Measurements from ENCODE around the gene TSPAN9. TPM values are rescaled to one million over a fixed set of nuclear protein-coding genes. Genes with fewer than 3 reads are reported as not detected.

TSPAN9 gene
- total and polyA plus RNA-seq, 2 of the 4 experiments (the other 2 are of a cell fraction): 17.7 to 39.1 TPM

GRCh38 chr12:3144495-3144894, 67.3 kb downstream of the TSPAN9 start:
- no peak overlapping the region for H2BK15ac ChIP-seq (ENCODE audit: low read depth, low read length)
- no peak overlapping the region for H4K5ac ChIP-seq (ENCODE audit: low read depth, low read length)
- no CpG with 5 or more reads among the region's 7 CpGs for WGBS, 2 experiments (ENCODE audit: extremely low coverage in 2 of 2, insufficient read length in 1 of 2)
- H2AK5ac ChIP-seq (ENCODE audit: low read depth, low read length): no peak overlapping the region
- H3K56ac ChIP-seq (ENCODE audit: extremely low read depth, insufficient read depth, low read length): no peak overlapping the region
- intact Hi-C loops (cut with micrococcal nuclease) (no loop called here), in situ Hi-C loops (cut with MboI; ENCODE audit: low sequenced_read_pairs) (no loop called here), dilution Hi-C loops (cut with HindIII; ENCODE audit: low sequenced_read_pairs, unreplicated experiment) (no loop called here)
- no peak for TF ChIP-seq MXI1 (IDR thresholded peaks at IDR 0.05; ENCODE audit: borderline replicate concordance, low read depth, low read length)
- no peak for TF ChIP-seq USF2 (IDR thresholded peaks at IDR 0.05; ENCODE audit: low read depth, low read length)
- TF ChIP-seq CHD1 (IDR thresholded peaks at IDR 0.05; ENCODE audit: low read depth, low read length): no peak
- no peak for TF ChIP-seq SMC3 (IDR thresholded peaks at IDR 0.05; ENCODE audit: low read depth, low read length)
- TF ChIP-seq MAFK (IDR thresholded peaks at IDR 0.05; ENCODE audit: low read depth, low read length): no peak
- no peak for TF ChIP-seq RFX5 (IDR thresholded peaks at IDR 0.05; ENCODE audit: low read depth, low read length)
- TF ChIP-seq ELK1 (IDR thresholded peaks at IDR 0.05; ENCODE audit: borderline replicate concordance, low read depth, low read length): no peak
- no peak for TF ChIP-seq CTCF (conservative IDR thresholded peaks at IDR 0.05; ENCODE audit: low read depth, low read length)
- TF ChIP-seq RCOR1 (IDR thresholded peaks at IDR 0.05; ENCODE audit: insufficient replicate concordance, low read length): no peak
- no peak for TF ChIP-seq CEBPB (IDR thresholded peaks at IDR 0.05; ENCODE audit: low read depth, low read length)
- TF ChIP-seq POLR2A (IDR thresholded peaks at IDR 0.05; ENCODE audit: low read depth, low read length): no peak
- TF ChIP-seq NFE2L2 (IDR thresholded peaks at IDR 0.05; ENCODE audit: low read depth, low read length): no peak
- TF ChIP-seq BHLHE40 (IDR thresholded peaks at IDR 0.05; ENCODE audit: low read depth, low read length): no peak
- no peak for TF ChIP-seq MAZ (IDR thresholded peaks at IDR 0.05; ENCODE audit: borderline replicate concordance, low read depth, low read length)
- no peak for TF ChIP-seq RAD21 (IDR thresholded peaks at IDR 0.05; ENCODE audit: low read length)
- TF ChIP-seq FOS (IDR thresholded peaks at IDR 0.05; ENCODE audit: low read depth, low read length): no peak
- H4K20me1 ChIP-seq (ENCODE audit: insufficient read depth, low read length): peaks cover 30% of the 10 kb centered on the region
- no peak overlapping the region for H3K27ac ChIP-seq (ENCODE audit: insufficient read depth, low read length)
- no peak overlapping the region for H2AK9ac ChIP-seq (replicated peaks; ENCODE audit: low read depth, low read length, poor library complexity)
- BruUV-seq (replicated peaks): no TSS peak
- H3K4me2 ChIP-seq (ENCODE audit: low read depth, low read length): no peak overlapping the region
- no peak overlapping the region for H2BK120ac ChIP-seq (ENCODE audit: low read depth, low read length)
- no peak overlapping the region for H2BK20ac ChIP-seq (ENCODE audit: low read depth, low read length)
- no peak overlapping the region for H2AFZ ChIP-seq (replicated peaks; ENCODE audit: low read length, poor library complexity)
- DNase-seq (no peak), ATAC-seq (ENCODE audit: low read depth) (no peak)
- ChIA-PET POLR2A (ENCODE audit: unreplicated experiment) (no interaction called here), CTCF (interaction anchor here (1.0 kb wide), 1 partner anchor 10 kb away, joined by 3 read pairs; no protein-coding TSS in a partner anchor)
- H3K27me3 ChIP-seq (ENCODE audit: control insufficient read depth, insufficient read depth, low read length): no peaks in the 10 kb centered on the region
- H3K9me1 ChIP-seq (ENCODE audit: insufficient read depth, low read length): peaks cover 3% of the 10 kb centered on the region; the same call in 1 of the 2 replicates
- H2BK5ac ChIP-seq (ENCODE audit: low read depth, low read length, poor library complexity, severe bottlenecking): no peak overlapping the region
- no peak overlapping the region for H4K8ac ChIP-seq (ENCODE audit: low read depth in 2 of 2, low read length in 2 of 2)
- no peak overlapping the region for H3K23ac ChIP-seq (ENCODE audit: low read depth, low read length)
- H3K4ac ChIP-seq (ENCODE audit: low read depth, low read length): no peak overlapping the region
- H3K14ac ChIP-seq (replicated peaks; ENCODE audit: low read depth, low read length): no peak overlapping the region
- H3K4me3 ChIP-seq (ENCODE audit: insufficient read depth, low read depth, low read length): no peak overlapping the region
- no peaks in the 10 kb centered on the region for H3K9me3 ChIP-seq (ENCODE audit: control insufficient read depth, insufficient read depth, low read length)
- no peaks in the 10 kb centered on the region for H3K36me3 ChIP-seq (ENCODE audit: control insufficient read depth, insufficient read depth, low read length)
- no peak overlapping the region for H4K91ac ChIP-seq (ENCODE audit: insufficient read depth, low read depth, low read length)
- H3K79me1 ChIP-seq (ENCODE audit: low read depth in 1 of 2, low read length in 2 of 2): peaks cover 0 to 11% of the 10 kb centered on the region in 2 experiments; a peak in 2 of 4 replicates
- H3K18ac ChIP-seq (ENCODE audit: low read depth, low read length): no peak overlapping the region
- H3K9ac ChIP-seq (ENCODE audit: low read depth, low read length): no peak overlapping the region
- peaks cover 5% of the 10 kb centered on the region for H3K4me1 ChIP-seq (ENCODE audit: control insufficient read depth, insufficient read depth, low read length)
